ENCODE measurements around the gene NUCKS1. TPM values are rescaled to one million over a fixed set of nuclear protein-coding genes. Genes with fewer than 3 reads are reported as not detected.

The NUCKS1 gene
- polyA plus RNA-seq, 1 donor: 219 TPM

DNA sequence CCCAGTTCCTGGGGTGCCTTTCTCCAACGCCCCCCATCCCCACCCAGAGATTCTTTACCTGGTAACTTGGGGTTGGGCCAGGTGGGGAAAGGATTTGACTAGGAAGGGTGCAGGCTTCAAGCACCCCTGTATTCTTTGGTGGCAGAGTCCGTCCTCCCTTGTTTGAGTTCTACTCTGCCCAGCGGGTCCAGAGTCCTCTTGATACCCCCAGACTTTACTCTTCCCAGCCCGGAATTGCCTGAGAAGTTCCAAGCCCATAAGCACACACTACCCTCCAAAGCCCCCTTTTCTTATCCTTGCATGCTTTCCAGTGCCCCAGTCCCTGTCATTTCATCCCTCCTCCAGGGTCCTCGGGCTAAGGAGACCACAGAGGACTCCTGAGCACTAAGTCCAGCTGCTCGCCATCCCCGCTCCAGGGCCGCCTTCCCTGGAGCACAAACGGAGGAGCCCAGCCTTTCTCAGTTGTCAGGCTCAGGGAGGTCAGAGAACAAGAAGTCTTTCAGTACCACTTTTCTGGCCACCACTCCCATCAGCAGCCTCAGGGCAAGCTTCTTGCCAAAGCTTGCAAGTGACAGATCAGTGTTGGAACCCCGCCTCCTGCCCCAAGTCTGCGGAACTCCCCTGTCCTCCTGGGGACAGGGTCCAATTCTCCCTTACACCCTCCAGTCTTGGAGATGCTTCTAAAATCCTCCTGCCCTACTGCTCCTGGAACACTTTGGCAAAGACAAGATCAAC is 81.9 kb downstream of the NUCKS1 start:
- no peak for DNase-seq

DNA sequence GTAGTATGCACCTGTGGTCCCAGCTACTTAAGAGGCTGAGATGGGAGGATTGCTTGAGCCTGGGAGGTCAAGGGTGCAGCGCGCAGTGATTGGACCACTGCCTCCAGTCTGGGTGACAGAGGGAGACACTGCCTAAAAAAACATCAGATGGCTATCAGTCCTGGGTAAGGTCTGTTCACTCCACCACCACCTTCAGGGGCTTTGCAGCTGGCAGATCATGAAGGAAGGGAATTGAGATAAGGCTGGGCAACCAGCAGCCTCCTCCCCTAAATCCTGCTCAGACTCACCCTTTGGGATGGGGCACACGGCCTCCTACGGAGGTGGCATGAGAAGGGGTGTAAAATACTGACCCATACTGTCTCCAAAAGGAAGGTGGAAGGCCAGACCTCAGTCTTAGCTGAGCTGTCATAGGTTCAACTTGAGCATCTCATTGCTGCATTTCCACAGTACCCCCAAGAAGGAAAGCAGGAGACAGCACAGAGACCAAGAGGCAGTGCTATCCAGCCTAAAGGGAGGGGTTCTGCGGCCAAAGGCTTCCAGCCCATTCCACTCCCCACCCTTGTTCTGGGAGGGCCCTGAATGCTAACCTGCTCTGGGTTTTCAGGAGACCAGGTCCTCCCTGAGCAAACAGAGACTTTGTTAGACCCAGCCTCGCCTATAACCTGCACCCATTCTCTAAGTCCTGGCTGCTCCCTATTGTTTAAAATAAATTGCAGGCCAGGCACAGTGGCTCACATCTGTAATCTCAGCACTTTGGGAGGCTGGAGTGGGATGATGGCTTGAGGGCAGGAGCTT is 83.4 kb downstream of the NUCKS1 start:
- no peak for DNase-seq

DNA sequence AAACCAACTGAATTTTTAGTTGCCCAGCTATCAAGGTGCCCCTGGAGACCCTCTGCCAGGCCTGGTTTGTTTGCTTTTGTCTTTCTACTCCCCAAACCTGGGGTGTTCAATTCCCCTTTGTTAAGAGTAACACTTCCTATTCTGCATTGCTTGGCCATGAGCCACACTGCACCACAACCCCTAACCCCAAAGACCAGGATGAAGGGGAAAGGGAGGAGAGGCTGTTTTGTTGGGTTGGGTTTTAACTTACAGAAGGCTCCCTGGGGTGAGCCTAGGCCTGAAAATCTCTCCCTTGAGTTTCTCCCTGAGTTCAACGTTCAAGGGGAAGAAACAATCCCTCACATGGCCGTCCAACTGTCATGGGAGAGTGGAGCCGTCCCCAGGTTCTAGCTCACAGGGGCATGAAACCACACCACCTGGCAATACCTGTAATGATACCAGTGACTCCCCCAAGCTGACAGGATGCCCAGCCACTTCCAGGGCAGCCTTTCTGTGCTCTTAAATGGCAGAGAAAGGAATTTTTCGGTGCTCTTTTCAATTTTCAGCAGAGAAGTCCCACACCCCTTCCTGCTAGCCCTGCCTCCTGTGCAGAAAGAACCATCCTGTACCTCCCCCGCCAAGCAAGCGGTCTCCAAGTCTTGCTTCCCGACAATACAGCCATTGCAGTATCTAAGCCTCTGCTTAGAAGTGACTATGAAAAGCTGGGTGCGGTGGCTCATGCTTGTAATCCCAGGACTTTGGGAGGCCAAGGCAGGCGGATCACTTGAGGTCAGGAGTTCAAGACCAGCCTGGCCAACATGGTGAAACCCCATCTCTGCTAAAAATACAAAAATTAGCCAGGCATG is 84.6 kb downstream of the NUCKS1 start:
- no peak for DNase-seq

DNA sequence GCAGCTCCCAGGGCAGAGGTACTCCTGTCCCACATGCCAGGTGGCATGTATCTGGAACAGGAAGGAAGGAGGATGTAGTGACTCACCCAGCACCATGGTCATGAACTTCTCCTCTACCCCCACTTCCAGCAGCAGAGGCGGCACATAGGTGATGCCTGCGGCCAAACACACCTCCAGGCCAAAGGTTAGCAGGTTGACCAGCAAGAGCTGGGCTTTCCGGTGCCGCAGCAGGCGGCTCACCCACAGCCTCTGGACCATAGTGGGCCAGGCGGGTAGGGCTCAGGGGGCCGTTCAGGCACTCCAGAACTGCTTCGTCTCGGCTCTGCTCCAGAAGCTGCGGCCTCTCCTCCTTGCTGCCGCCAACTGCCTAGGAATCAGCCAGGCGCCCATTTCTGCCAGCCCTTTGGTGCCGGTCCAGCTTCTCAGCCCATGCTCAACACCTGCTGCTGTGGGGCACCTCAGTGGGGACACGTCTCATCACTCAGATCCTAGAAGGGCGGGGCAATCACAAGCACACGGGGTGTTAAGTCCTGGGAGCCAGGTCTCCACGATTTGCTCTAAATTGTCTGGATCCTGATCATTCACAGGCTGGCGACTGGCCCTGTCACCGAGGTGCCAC is 85.5 kb downstream of the NUCKS1 start:
- no peak for DNase-seq

DNA sequence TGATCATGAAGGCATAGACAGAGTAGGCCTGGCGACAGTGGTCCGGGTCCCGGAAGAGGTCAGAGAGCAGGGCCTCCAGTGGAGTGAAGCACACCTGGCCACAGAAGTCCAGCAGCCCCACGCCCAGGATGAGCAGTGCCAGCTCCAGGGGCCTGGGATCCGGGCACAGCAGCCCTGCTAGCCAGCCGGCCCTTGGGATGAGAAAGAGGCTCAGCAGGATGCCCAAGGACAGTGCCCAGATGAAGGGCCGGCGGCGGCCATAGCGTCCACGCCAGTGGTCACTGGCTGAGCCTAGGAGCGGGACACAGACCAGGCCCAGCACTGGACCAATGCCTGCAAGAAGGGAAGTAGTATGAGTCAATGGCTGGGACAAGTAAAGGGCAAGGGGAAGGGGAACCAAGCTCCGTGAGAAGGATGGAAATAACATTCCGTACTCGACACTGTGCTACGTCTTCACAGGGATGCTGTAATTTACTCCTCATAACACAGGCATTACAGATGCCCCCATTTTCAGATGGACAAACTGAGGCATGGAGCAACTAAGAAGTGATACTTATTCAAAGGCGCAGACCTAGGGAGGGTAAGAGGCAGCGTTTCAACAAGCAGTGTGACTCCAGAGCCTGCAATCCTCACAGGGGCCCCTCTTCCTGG is 86.6 kb downstream of the NUCKS1 start:
- no peak for DNase-seq

Other genes with a start within 250 kb of the NUCKS1 start
- gene CDK18, start 245.5 kb downstream of the NUCKS1 start, polyA plus RNA-seq (ENCODE audit: insufficient read length): 28.3 TPM
- 14.2 TPM for gene ELK4, start 118.2 kb downstream of the NUCKS1 start, polyA plus RNA-seq (ENCODE audit: insufficient read length)
- 2.3 TPM for gene SLC45A3, start 69.7 kb downstream of the NUCKS1 start, polyA plus RNA-seq (ENCODE audit: insufficient read length)
- gene RAB29, start 25.3 kb upstream of the NUCKS1 start, polyA plus RNA-seq (ENCODE audit: insufficient read length): 3.7 TPM
- 37.9 TPM for gene SLC41A1, start 63.0 kb upstream of the NUCKS1 start, polyA plus RNA-seq (ENCODE audit: insufficient read length)
- gene PM20D1, start 100.0 kb upstream of the NUCKS1 start, polyA plus RNA-seq (ENCODE audit: insufficient read length): not detected
- 0.05 TPM for gene SLC26A9, start 193.3 kb upstream of the NUCKS1 start, polyA plus RNA-seq (ENCODE audit: insufficient read length)